ENCODE results near the gene SLC35G2. TPM values are rescaled to one million over a fixed set of nuclear protein-coding genes. Genes with fewer than 3 reads are reported as not detected.
"Not testable (repeated sequence)": the region's sequence is repeated elsewhere in the genome, so short reads cannot be mapped to it uniquely, and the experiment has no call there.

Gene SLC35G2
- total RNA-seq, 2 donors from 2014 or later = 6.0 to 8.7 TPM

DNA sequence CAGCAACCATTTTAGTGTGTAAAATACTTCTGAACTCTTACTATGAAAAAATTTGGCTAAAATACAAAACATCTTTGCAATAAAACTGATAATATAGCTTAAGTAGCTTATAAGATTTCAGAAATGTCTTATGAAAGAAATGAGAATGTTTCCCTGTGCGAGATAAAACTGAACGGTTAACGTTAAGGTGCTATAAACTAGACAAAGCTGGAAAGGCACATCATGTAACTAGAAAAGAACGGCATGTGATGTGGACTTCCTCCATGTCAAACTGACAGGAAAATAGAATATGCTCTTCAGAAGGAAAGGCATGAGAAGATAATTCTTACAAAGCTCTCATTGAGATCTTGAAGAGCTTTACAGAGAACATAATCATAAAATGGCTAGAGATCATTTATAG lies 79.6 kb downstream of the SLC35G2 start:
- Histone ChIP-seq H3K36me3 (no peaks in the 10 kb centered on the region), H3K9me3 (peaks cover 0 to 10% of the 10 kb centered on the region in 2 donors), H3K27me3 (no peaks in the 10 kb centered on the region), H3K4me1 (peaks cover 0 to 10% of the 10 kb centered on the region in 2 donors), H3K27ac (peak overlapping the region in 1 of 2 donors; percentile 5), H3K4me3 (no peak overlapping the region)
- TF ChIP-seq, protein P1, sequence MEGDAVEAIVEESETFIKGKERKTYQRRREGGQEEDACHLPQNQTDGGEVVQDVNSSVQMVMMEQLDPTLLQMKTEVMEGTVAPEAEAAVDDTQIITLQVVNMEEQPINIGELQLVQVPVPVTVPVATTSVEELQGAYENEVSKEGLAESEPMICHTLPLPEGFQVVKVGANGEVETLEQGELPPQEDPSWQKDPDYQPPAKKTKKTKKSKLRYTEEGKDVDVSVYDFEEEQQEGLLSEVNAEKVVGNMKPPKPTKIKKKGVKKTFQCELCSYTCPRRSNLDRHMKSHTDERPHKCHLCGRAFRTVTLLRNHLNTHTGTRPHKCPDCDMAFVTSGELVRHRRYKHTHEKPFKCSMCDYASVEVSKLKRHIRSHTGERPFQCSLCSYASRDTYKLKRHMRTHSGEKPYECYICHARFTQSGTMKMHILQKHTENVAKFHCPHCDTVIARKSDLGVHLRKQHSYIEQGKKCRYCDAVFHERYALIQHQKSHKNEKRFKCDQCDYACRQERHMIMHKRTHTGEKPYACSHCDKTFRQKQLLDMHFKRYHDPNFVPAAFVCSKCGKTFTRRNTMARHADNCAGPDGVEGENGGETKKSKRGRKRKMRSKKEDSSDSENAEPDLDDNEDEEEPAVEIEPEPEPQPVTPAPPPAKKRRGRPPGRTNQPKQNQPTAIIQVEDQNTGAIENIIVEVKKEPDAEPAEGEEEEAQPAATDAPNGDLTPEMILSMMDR (IDR thresholded peaks at IDR 0.05) = no peak
- no peak for DNase-seq (ENCODE audit: low spot score)

DNA sequence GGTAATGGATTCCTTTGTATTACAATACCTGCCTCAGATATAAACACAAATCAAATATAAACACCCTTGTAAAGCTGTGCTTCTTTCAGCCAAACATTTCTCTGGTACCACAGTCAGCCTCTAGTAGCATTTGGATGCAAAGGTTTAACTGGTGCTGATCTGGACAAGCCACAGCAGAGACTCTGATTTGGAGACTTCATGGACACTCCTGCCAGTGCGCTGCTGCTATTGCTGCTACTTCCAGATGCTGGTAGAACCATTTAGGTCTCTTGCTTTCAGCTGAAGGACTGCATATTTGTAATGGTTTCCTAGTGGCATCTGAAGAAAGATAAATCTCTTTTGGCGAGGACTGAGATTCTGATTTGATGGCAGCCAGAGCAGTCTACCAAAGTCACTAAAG lies 80.0 kb downstream of the SLC35G2 start:
- peaks cover 0 to 6% of the 10 kb centered on the region in 2 donors for H3K4me1 ChIP-seq

DNA sequence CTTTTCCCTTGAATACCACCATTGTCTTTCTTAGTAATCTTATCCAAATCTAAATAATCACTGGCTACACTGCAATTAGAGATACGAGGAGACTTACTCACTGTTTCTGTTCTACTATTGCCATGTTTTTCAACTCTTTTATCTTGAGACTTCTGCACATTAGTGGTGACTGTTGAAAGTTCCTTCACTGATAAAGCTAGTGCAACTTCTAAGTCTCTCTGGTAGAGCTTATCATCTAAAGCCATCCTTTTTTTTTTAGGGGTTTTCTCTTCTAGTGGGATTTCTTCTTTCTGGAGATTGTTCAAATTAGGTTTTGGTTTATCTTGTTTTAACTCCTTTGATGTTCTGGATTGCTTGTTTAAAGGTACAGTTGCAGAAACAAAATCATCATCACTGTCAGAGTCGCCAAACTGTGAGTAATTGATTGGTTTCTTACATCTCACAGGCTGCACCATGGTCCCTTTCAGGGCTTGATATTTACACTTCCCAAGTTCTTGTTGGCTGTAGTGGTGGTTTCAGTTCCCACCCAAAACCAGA lies 80.8 kb downstream of the SLC35G2 start:
- H3K4me3 ChIP-seq = no peak overlapping the region
- H3K4me1 ChIP-seq = no peaks in the 10 kb centered on the region
- no peaks in the 10 kb centered on the region for H3K27me3 ChIP-seq
- H3K36me3 ChIP-seq = no peaks in the 10 kb centered on the region
- TF ChIP-seq, protein P1 (IDR thresholded peaks at IDR 0.05) = no peak
- no peak for DNase-seq (ENCODE audit: low spot score)
- peaks cover 0 to 22% of the 10 kb centered on the region in 2 donors for H3K9me3 ChIP-seq
- H3K27ac ChIP-seq = no peak overlapping the region

More for the DNA sequence above, 80.0 kb downstream of the SLC35G2 start:
- no peaks in the 10 kb centered on the region for H3K36me3 ChIP-seq
- no peaks in the 10 kb centered on the region for H3K27me3 ChIP-seq
- DNase-seq (ENCODE audit: low spot score) = no peak
- peak overlapping the region in 1 of 2 donors; percentile 5 for H3K27ac ChIP-seq
- peaks cover 0 to 14% of the 10 kb centered on the region in 2 donors for H3K9me3 ChIP-seq
- no peak overlapping the region for H3K4me3 ChIP-seq
- TF ChIP-seq, protein P1 (IDR thresholded peaks at IDR 0.05) = no peak

DNA sequence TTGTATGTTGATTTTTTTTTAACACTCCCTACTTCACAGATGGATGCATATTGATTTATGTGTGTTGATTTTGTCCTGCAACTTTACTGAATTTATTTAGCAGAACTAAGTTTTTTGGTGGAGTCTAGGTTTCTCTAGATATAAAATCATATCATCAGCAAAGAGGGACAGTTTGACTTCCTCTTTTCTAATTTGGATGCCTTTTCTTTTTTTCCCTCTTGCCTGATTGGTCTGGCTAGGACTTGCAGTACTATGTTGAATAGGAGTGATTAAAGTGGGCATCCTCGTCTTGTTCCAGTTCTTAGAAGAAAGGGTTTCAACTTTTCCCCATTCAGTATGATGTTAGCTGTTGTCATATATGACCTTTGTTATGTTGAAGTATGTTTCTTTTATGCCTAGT lies 81.8 kb downstream of the SLC35G2 start:
- not testable (repeated sequence) for H3K27ac ChIP-seq; DNase-seq (ENCODE audit: low spot score); H3K4me3 ChIP-seq; H3K4me1 ChIP-seq; H3K27me3 ChIP-seq; H3K36me3 ChIP-seq
- peaks cover 0 to 23% of the 10 kb centered on the region in 2 donors for H3K9me3 ChIP-seq

DNA sequence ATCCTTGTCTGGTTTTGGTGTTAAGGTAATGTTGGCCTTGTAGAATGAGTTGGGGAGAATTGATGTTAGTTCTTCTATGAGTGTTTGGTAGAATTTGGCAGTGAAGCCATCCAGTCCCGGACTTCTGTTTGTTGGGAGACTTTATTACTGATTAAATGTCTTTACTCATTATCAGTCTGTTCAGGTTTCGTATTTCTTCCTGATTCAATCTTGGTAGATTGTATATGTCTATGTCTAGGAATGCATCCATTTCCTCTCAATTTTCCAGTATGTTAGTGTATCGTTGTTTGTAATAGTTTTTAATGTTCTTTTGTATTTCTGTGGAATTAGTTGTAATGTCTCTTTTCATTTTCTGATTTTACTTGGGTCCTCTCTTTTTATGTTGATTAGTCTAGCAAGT lies 82.5 kb downstream of the SLC35G2 start:
- Histone ChIP-seq H3K4me3 (no peak overlapping the region), H3K36me3 (no peaks in the 10 kb centered on the region), H3K27me3 (no peaks in the 10 kb centered on the region), H3K9me3 (peaks cover 0 to 23% of the 10 kb centered on the region in 2 donors), H3K4me1 (no peaks in the 10 kb centered on the region), H3K27ac (no peak overlapping the region)
- TF ChIP-seq, protein P1 (IDR thresholded peaks at IDR 0.05) = no peak
- DNase-seq (ENCODE audit: low spot score) = no peak

DNA sequence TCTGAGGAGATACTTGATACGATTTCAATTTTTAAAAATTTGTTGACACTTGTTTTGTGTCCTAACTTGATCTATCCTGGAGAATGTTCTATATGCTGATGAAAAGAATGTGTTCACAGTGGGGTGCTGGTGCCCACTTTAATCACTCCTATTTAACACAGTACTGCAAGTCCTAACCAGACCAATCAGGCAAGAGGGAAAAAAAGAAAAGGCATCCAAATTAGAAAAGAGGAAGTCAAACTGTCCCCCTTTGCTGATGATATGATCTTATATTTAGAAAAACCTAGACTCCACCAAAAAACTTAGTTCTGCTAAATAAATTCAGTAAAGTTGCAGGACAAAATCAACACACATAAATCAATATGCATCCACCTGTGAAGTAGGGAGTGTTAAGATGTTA lies 83.6 kb downstream of the SLC35G2 start:
- peaks cover 0 to 23% of the 10 kb centered on the region in 2 donors for H3K9me3 ChIP-seq
- H3K27me3 ChIP-seq; H3K4me3 ChIP-seq; H3K27ac ChIP-seq; H3K36me3 ChIP-seq; H3K4me1 ChIP-seq; DNase-seq (ENCODE audit: low spot score): not testable (repeated sequence)

DNA sequence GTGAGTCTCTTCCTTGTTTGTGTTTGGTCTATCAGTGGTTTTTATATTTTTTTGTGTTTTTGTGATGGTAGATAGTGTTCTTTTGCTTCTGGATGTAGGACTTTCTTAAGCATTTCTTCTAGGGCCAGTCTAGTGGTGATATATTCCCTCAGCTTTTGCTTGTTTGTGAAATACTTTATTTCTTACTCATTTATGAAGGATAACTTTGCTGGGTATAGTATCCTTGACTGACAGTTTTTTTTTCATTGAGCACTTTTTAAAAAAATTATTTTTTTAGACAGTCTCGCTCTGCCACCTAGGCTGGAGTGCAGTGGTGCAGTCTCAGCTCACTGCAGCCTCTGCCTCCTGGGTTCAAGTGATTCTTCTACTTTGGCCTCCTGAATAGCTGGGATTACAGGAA lies 85.0 kb downstream of the SLC35G2 start:
- H3K9me3 ChIP-seq = peaks cover 0 to 23% of the 10 kb centered on the region in 2 donors
- DNase-seq (ENCODE audit: low spot score) = no peak
- H3K4me1 ChIP-seq = no peaks in the 10 kb centered on the region
- TF ChIP-seq, protein P1 (IDR thresholded peaks at IDR 0.05) = no peak
- no peaks in the 10 kb centered on the region for H3K36me3 ChIP-seq
- H3K4me3 ChIP-seq = no peak overlapping the region
- no peak overlapping the region for H3K27ac ChIP-seq
- H3K27me3 ChIP-seq = no peaks in the 10 kb centered on the region
